ENCODE data around the gene SLC29A1.

DNA sequence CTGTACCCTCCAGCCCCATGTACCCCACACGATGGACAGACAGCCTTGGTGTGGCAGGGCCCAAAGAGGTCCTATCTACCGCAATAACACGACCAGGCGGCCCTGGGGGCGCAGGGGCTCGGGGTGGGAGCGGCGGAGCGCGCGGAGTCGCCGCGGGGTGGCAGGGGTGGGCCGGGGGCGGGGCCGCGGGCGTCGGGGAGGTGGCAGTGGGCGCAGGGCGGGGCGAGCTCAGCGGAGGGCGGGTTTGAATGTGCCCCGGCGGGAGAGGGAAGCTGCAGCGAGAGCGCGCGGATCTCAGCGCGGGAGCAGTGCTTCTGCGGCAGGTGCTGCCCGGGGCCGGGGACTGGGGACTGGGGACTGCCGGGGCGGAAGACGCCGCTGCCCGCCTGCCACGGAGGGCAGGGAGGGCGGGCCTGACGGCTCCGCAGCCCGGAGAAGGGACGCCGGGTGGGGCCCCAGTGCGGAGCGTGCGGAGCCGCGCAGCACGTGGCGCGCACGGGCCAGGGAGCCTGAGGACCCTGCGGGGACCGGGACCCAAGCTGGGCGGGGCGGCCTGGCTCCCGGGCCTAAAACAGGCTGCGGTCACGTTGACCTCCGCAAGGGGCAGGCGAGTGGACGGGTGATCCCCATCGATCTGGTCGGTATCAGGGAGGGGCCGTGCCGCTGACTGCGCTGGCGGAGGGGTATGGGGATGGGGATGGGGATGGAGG lies at the start of gene SLC29A1:
- TF ChIP-seq, protein P1, sequence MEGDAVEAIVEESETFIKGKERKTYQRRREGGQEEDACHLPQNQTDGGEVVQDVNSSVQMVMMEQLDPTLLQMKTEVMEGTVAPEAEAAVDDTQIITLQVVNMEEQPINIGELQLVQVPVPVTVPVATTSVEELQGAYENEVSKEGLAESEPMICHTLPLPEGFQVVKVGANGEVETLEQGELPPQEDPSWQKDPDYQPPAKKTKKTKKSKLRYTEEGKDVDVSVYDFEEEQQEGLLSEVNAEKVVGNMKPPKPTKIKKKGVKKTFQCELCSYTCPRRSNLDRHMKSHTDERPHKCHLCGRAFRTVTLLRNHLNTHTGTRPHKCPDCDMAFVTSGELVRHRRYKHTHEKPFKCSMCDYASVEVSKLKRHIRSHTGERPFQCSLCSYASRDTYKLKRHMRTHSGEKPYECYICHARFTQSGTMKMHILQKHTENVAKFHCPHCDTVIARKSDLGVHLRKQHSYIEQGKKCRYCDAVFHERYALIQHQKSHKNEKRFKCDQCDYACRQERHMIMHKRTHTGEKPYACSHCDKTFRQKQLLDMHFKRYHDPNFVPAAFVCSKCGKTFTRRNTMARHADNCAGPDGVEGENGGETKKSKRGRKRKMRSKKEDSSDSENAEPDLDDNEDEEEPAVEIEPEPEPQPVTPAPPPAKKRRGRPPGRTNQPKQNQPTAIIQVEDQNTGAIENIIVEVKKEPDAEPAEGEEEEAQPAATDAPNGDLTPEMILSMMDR (IDR thresholded peaks at IDR 0.05): peak; percentile 33; the same call in 1 of the 2 replicates
- no peak for TF ChIP-seq ZFX (IDR thresholded peaks at IDR 0.05; ENCODE audit: borderline replicate concordance)

Measured in 22Rv1 (cell line).